B cell (primary cell): Measurements from ENCODE around the gene CEP350. TPM values are rescaled to one million over a fixed set of nuclear protein-coding genes. Genes with fewer than 3 reads are reported as not detected.

Experiments
- ATAC-seq: fragments of 200-7000 bp; cut with Tn5 transposase; one replicate; pipeline ENCODE4 v1.10.0; 2021; ENCODE audit warnings: low read depth, mild to moderate bottlenecking, moderate number of reproducible peaks, moderate library complexity
- CTCF ChIA-PET: fragments of 350-600 bp; sonication (Branson Sonifier 250); formaldehyde crosslinking; loops from one replicate; lab custom pipeline; 2021; ENCODE audit warnings: antibody characterized with exemption, inconsistent platforms; lab: Charles Lee
- POLR2A ChIA-PET: fragments of 350-600 bp; sonication (Branson Sonifier 250); formaldehyde crosslinking; loops from one replicate; lab custom pipeline; 2021; ENCODE audit warnings: antibody characterized with exemption; lab: Charles Lee
- DNase-seq: peaks from one replicate; pipeline ENCODE4 v3.0.0; 2013
- H2AFZ ChIP-seq: 2 replicates; pipeline ENCODE4 v1.6.1; 2012; ENCODE audit warnings: mild to moderate bottlenecking, low read depth, low read length; ENCODE audit not compliant: insufficient read depth, poor library complexity, severe bottlenecking
- H3K27ac ChIP-seq, 2 donors: 1 replicate in 1 of 2; 2 replicates in 1 of 2; pipeline ENCODE4 v1.5.1; 2012 to 2013; ENCODE audit warnings: low read length in 2 of 2, mild to moderate bottlenecking in 2 of 2, moderate library complexity in 1 of 2
- H3K27me3 ChIP-seq, 4 experiments: fragments of 200-600 bp in 1 of 4; sonication (generic) in 1 of 4; replicated peaks in 1 of 4; 1 replicate in 2 of 4; 2 replicates in 2 of 4; pipeline versions ENCODE4 v1.6.1 to v1.7.0; 2013 to 2016; ENCODE audit warnings: low read length in 3 of 4, mild to moderate bottlenecking in 2 of 4, mixed read lengths in 1 of 4, moderate library complexity in 1 of 4; ENCODE audit not compliant: insufficient read depth in 4 of 4, control insufficient read depth in 3 of 4; ENCODE audit errors: control extremely low read depth in 1 of 4
- H3K36me3 ChIP-seq, 2 experiments: replicated peaks in 1 of 2; 1 replicate in 1 of 2; 2 replicates in 1 of 2; pipeline versions ENCODE4 v1.6.1 to v1.7.1; 2013; ENCODE audit warnings: low read length in 1 of 2; ENCODE audit not compliant: insufficient read depth in 2 of 2, control insufficient read depth in 1 of 2; ENCODE audit errors: control extremely low read depth in 1 of 2, extremely low read depth in 1 of 2
- H3K4me1 ChIP-seq, 2 donors: fragments of 200-600 bp in 1 of 2; sonication (generic) in 1 of 2; 1 replicate in 1 of 2; 2 replicates in 1 of 2; pipeline versions ENCODE4 v1.5.1 to v1.6.1; 2013 to 2017; ENCODE audit warnings: low read length in 2 of 2; ENCODE audit not compliant: control insufficient read depth in 2 of 2, insufficient read depth in 2 of 2
- H3K4me2 ChIP-seq: replicated peaks from 2 replicates; pipeline ENCODE3; 2012; ENCODE audit warnings: mild to moderate bottlenecking, low read depth, low read length; ENCODE audit not compliant: poor library complexity, severe bottlenecking
- H3K4me3 ChIP-seq, 5 experiments: fragments of 200-600 bp in 1 of 5; sonication (generic) in 1 of 5; 1 replicate in 3 of 5; 2 replicates in 2 of 5; pipeline versions ENCODE4 v1.5.1 to v1.7.0; 2011 to 2016; ENCODE audit warnings: low read length in 4 of 5, mild to moderate bottlenecking in 4 of 5, low read depth in 2 of 5, control low read depth in 1 of 5, moderate library complexity in 1 of 5; ENCODE audit not compliant: insufficient read depth in 1 of 5; ENCODE audit errors: control extremely low read depth in 1 of 5, extremely low read depth in 1 of 5
- H3K79me2 ChIP-seq: fragments of 200-600 bp; sonication (generic); one replicate; pipeline ENCODE4 v1.6.0; 2016; ENCODE audit warnings: low read length; ENCODE audit not compliant: control insufficient read depth, insufficient read depth
- H3K9ac ChIP-seq: fragments of 200-600 bp; sonication (generic); 2 replicates; pipeline ENCODE4 v1.6.1; 2017; ENCODE audit warnings: mild to moderate bottlenecking, low read length, moderate library complexity
- H3K9me3 ChIP-seq, 3 donors: one replicate each; pipeline versions ENCODE4 v1.6.1 to v1.7.1; 2013; ENCODE audit warnings: low read length in 2 of 3; ENCODE audit not compliant: control insufficient read depth in 2 of 3, insufficient read depth in 1 of 3; ENCODE audit errors: control extremely low read depth in 1 of 3
- H4K20me1 ChIP-seq: 2 replicates; pipeline ENCODE4 v1.6.0; 2012; ENCODE audit warnings: mild to moderate bottlenecking, low read length; ENCODE audit not compliant: insufficient read depth, control insufficient read depth, poor library complexity, severe bottlenecking
- H3K27ac Mint-ChIP-seq: one replicate; pipeline ENCODE4 v1.8.0; 2021; ENCODE audit warnings: mixed read lengths
- H3K27me3 Mint-ChIP-seq: one replicate; pipeline ENCODE4 v1.8.0; 2021; ENCODE audit warnings: mixed read lengths
- H3K4me1 Mint-ChIP-seq: one replicate; pipeline ENCODE4 v1.8.0; 2021; ENCODE audit warnings: mixed read lengths
- H3K4me3 Mint-ChIP-seq: one replicate; pipeline ENCODE4 v1.8.0; 2021; ENCODE audit warnings: mixed read lengths
- H3K9me3 Mint-ChIP-seq: one replicate; pipeline ENCODE4 v1.8.0; 2022; ENCODE audit warnings: mixed read lengths; ENCODE audit not compliant: insufficient read depth
- CTCF ChIP-seq: fragments of 200-600 bp; IDR thresholded peaks from one replicate; pipeline ENCODE4 v1.8.0; 2022; ENCODE audit warnings: antibody characterized with exemption, mild to moderate bottlenecking
- EZH2 ChIP-seq: IDR thresholded peaks from 2 replicates; pipeline ENCODE4 v1.6.1; 2012; ENCODE audit warnings: borderline replicate concordance, low read depth, mild to moderate bottlenecking, moderate library complexity, low read length; ENCODE audit not compliant: insufficient read depth, poor library complexity, severe bottlenecking
- WGBS: methylation state at CpG from one replicate; pipeline ENCODE4 v1.1.5; 2013; ENCODE audit warnings: missing lambda C conversion rate; ENCODE audit not compliant: insufficient coverage; 5-methylcytosine and 5-hydroxymethylcytosine counted together
- intact Hi-C: fragments of 100-400 bp; cut with micrococcal nuclease; formaldehyde crosslinking; loops from one replicate; pipeline ENCODE4 v1.10.0; 2022
- polyA plus RNA-seq: library from polyadenylated mRNA; depleted of rRNA; stranded (reverse); fragments of >200 nt; gene quantifications from 2 replicates; pipeline ENCODE4 v1.2.3, GENCODE V29; 2012
- total RNA-seq, 2 donors: library from RNA; stranded (reverse); fragments of 120-200 nt in 1 of 2; gene quantifications; 1 replicate in 1 of 2; 2 replicates in 1 of 2; pipeline versions ENCODE4 v1.2.3 to v1.2.4, GENCODE V29; 2013 to 2022

The CEP350 gene
- total and polyA plus RNA-seq, 2 donors (not counting 1 experiment from before 2014, with no cell fraction given), result 7.4 to 92.3 TPM

DNA sequence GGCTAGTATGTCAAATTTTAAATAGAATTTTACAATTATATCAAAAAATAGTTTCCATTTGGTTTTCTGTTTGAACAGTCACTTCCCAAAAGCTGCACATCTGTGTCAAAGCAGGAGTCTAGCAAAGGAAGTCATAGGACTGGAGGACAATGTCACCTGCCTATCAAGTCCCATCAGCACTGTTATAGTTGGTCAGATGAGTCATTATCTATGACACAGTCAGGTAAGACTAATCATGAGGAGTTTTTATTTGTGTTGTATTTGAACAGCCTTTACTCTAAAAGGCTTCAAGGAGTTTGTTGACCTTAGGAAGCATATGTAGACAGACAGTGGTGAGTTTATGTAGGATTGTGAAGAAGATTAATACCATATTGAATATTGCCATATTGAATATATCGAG, 125.8 kb downstream of the CEP350 start:
- intact Hi-C loops, result no loop called here
- Histone ChIP-seq H3K4me1 (no peaks in the 10 kb centered on the region), H3K4me2 (no peak overlapping the region), H3K4me3 (no peak overlapping the region), H3K9ac (no peak overlapping the region), H3K9me3 (no peaks in the 10 kb centered on the region), H4K20me1 (no peaks in the 10 kb centered on the region), H3K79me2 (no peaks in the 10 kb centered on the region), H2AFZ (no peak overlapping the region), H3K27me3 (no peaks in the 10 kb centered on the region), H3K36me3 (peaks cover 14 to 56% of the 10 kb centered on the region in 2 experiments), H3K27ac (no peak overlapping the region)
- no CpG with 5 or more reads among the region's 1 CpG for WGBS
- POLR2A ChIA-PET, result no interaction called here
- ATAC-seq (no peak), DNase-seq (no peak)
- CTCF ChIA-PET, result no interaction called here
- H3K4me3 Mint-ChIP-seq, result no peak overlapping the region
- TF ChIP-seq EZH2 (no peak), CTCF (no peak)
- no peaks in the 10 kb centered on the region for H3K27me3 Mint-ChIP-seq
- no peaks in the 10 kb centered on the region for H3K4me1 Mint-ChIP-seq
- H3K27ac Mint-ChIP-seq, result no peak overlapping the region
- no peaks in the 10 kb centered on the region for H3K9me3 Mint-ChIP-seq

- peaks cover 14 to 55% of the 10 kb centered on the region in 2 experiments for H3K36me3 ChIP-seq
- no peaks in the 10 kb centered on the region for H3K27me3 ChIP-seq
- no peaks in the 10 kb centered on the region for H4K20me1 ChIP-seq
- no peak for ATAC-seq
- no peak overlapping the region for H2AFZ ChIP-seq
- POLR2A ChIA-PET, result no interaction called here
- intact Hi-C loops, result no loop called here
- CTCF ChIA-PET, result no interaction called here
- H3K27ac ChIP-seq, result no peak overlapping the region
- 80% methylated on average over 1 of the region's 2 CpGs for WGBS
- H3K4me3 ChIP-seq, result no peak overlapping the region
- Mint-ChIP-seq H3K9me3 (no peaks in the 10 kb centered on the region), H3K4me1 (no peaks in the 10 kb centered on the region), H3K27ac (no peak overlapping the region), H3K27me3 (no peaks in the 10 kb centered on the region), H3K4me3 (no peak overlapping the region)
- H3K4me1 ChIP-seq, result no peaks in the 10 kb centered on the region
- no peak for TF ChIP-seq EZH2
- TF ChIP-seq CTCF, result no peak
- H3K79me2 ChIP-seq, result no peaks in the 10 kb centered on the region
- H3K9ac ChIP-seq, result no peak overlapping the region
- no peaks in the 10 kb centered on the region for H3K9me3 ChIP-seq
- DNase-seq, result no peak
- no peak overlapping the region for H3K4me2 ChIP-seq
These were observed 126.9 kb downstream of the CEP350 start for GRCh38 chr1:180081474-180081873.
